Astrocyte of the spinal cord (primary cell): ENCODE results near the gene C7.

Source experiments
- DNase-seq: peaks from one replicate; pipeline ENCODE4 v3.0.0; 2011; ENCODE audit warnings: low read depth, low spot score
- H3K4me3 ChIP-seq: 2 replicates; pipeline ENCODE4 v1.5.1; 2011; ENCODE audit warnings: low read depth, mild to moderate bottlenecking, low read length, moderate library complexity
- CTCF ChIP-seq: IDR thresholded peaks from 2 replicates; pipeline ENCODE4 v1.5.1; 2012; ENCODE audit warnings: low read depth, mild to moderate bottlenecking, low read length, inconsistent platforms
- in situ Hi-C: cut with HindIII; loops from 2 replicates; pipeline ENCODE4 v1.10.0; 2017; ENCODE audit warnings: low sequenced_read_pairs

The C7 gene

GRCh38 chr5:40976836-40977235 is 67.5 kb downstream of the C7 start:
- in situ Hi-C loops, result no loop called here
- DNase-seq, result no peak
- no peak overlapping the region for H3K4me3 ChIP-seq
- no peak for TF ChIP-seq CTCF

- in situ Hi-C loops, result no loop called here
- DNase-seq, result no peak
- H3K4me3 ChIP-seq, result no peak overlapping the region
- no peak for TF ChIP-seq CTCF
Measured at GRCh38 chr5:40981420-40981819, 72.1 kb downstream of the C7 start.

GRCh38 chr5:40983781-40984180 is 74.5 kb downstream of the C7 start:
- no peak for DNase-seq
- H3K4me3 ChIP-seq, result no peak overlapping the region
- in situ Hi-C loops, result no loop called here
- no peak for TF ChIP-seq CTCF

GRCh38 chr5:40984884-40985283 is 75.6 kb downstream of the C7 start:
- TF ChIP-seq CTCF, result no peak
- in situ Hi-C loops, result no loop called here
- no peak overlapping the region for H3K4me3 ChIP-seq
- DNase-seq, result peak; percentile 91

GRCh38 chr5:40985501-40985900 is 76.2 kb downstream of the C7 start:
- no peak overlapping the region for H3K4me3 ChIP-seq
- TF ChIP-seq CTCF, result no peak
- no peak for DNase-seq
- in situ Hi-C loops, result no loop called here

- DNase-seq, result no peak
- H3K4me3 ChIP-seq, result no peak overlapping the region
- in situ Hi-C loops, result no loop called here
- no peak for TF ChIP-seq CTCF
Measured at GRCh38 chr5:40986666-40987065, 77.4 kb downstream of the C7 start.

- no peak for TF ChIP-seq CTCF
- in situ Hi-C loops, result no loop called here
- no peak for DNase-seq
- H3K4me3 ChIP-seq, result no peak overlapping the region
Measured at GRCh38 chr5:40987349-40987748, 78.1 kb downstream of the C7 start.
